SK-N-SH (cell line): ENCODE data around the gene MX2. TPM values are rescaled to one million over a fixed set of nuclear protein-coding genes. Genes with fewer than 3 reads are reported as not detected.

ENCODE experiments used
- CTCF ChIA-PET: fragments of 300-600, 350-600 bp; formaldehyde crosslinking; extraction: SDS; loops from one replicate; lab custom pipeline; 2021; lab: Yijun Ruan, JAX
- POLR2A ChIA-PET: fragments of 350-600 bp; sonication (Branson Sonifier 250); formaldehyde crosslinking; extraction: SDS; loops from one replicate; lab custom pipeline; 2020; ENCODE audit warnings: antibody characterized with exemption, inconsistent platforms; lab: Yijun Ruan, JAX
- DNase-seq: peaks from one replicate; pipeline ENCODE4 v3.0.0; 2012
- H2AFZ ChIP-seq: fragments of 200-600 bp; sonication (generic); 2 replicates; pipeline ENCODE4 v1.8.1; 2016; ENCODE audit warnings: antibody characterized with exemption, mild to moderate bottlenecking, low read depth
- H3F3A ChIP-seq: fragments of 200-600 bp; sonication (generic); replicated peaks from 2 replicates; pipeline ENCODE3; 2016; ENCODE audit warnings: antibody characterized with exemption, mild to moderate bottlenecking; ENCODE audit not compliant: insufficient read depth
- H3K27ac ChIP-seq, 2 experiments: fragments of 200-500 bp in 1 of 2; fragments of 200-600 bp in 1 of 2; sonication (Bioruptor generic) in 1 of 2; sonication (generic), shearing (Covaris generic) in 1 of 2; 2 replicates each; pipeline versions ENCODE4 v1.5.1 to v1.6.1; 2014 to 2016; ENCODE audit warnings: low read depth in 2 of 2, inconsistent platforms in 1 of 2, low read length in 1 of 2, mild to moderate bottlenecking in 1 of 2, mixed read lengths in 1 of 2
- H3K27me3 ChIP-seq: fragments of 200-600 bp; sonication (generic), shearing (Covaris generic); 2 replicates; pipeline ENCODE4 v1.6.1; 2016; ENCODE audit warnings: mixed run types; ENCODE audit not compliant: insufficient read depth
- H3K36me3 ChIP-seq, 2 experiments: fragments of 200-500 bp in 1 of 2; fragments of 200-600 bp in 1 of 2; sonication (Bioruptor generic) in 1 of 2; sonication (generic) in 1 of 2; replicated peaks in 1 of 2; 2 replicates each; pipeline versions ENCODE3 to v1.5.1; 2014 to 2016; ENCODE audit warnings: low read length in 1 of 2, mild to moderate bottlenecking in 1 of 2; ENCODE audit not compliant: insufficient read depth in 2 of 2, control insufficient read depth in 1 of 2
- H3K4me1 ChIP-seq, 2 experiments: fragments of 200-500 bp in 1 of 2; fragments of 200-600 bp in 1 of 2; sonication (Bioruptor generic) in 1 of 2; sonication (generic), shearing (Covaris generic) in 1 of 2; 2 replicates each; pipeline versions ENCODE4 v1.5.1 to v1.6.1; 2014 to 2016; ENCODE audit warnings: low read depth in 1 of 2, low read length in 1 of 2, mixed run types in 1 of 2; ENCODE audit not compliant: insufficient read depth in 2 of 2, control insufficient read depth in 1 of 2
- H3K4me2 ChIP-seq: fragments of 200-600 bp; sonication (generic), shearing (Covaris generic); 2 replicates; pipeline ENCODE4 v1.6.1; 2017; ENCODE audit warnings: mixed run types
- H3K4me3 ChIP-seq, 2 experiments: fragments of 200-500 bp in 1 of 2; fragments of 200-600 bp in 1 of 2; sonication (Bioruptor generic) in 1 of 2; sonication (generic), shearing (Covaris generic) in 1 of 2; 2 replicates each; pipeline versions ENCODE4 v1.5.1 to v1.8.1; 2014 to 2016; ENCODE audit warnings: low read depth in 2 of 2, inconsistent platforms in 1 of 2, low read length in 1 of 2, mild to moderate bottlenecking in 1 of 2, mixed read lengths in 1 of 2, moderate library complexity in 1 of 2
- H3K79me2 ChIP-seq: fragments of 200-600 bp; sonication (generic); 2 replicates; pipeline ENCODE4 v1.8.1; 2017; ENCODE audit warnings: mild to moderate bottlenecking; ENCODE audit not compliant: insufficient read depth
- H3K9ac ChIP-seq: fragments of 200-600 bp; sonication (generic); 2 replicates; pipeline ENCODE4 v1.6.1; 2017; ENCODE audit warnings: mixed run types
- H3K9me2 ChIP-seq: fragments of 200-600 bp; sonication (generic); 2 replicates; pipeline ENCODE4 v1.6.1; 2017; ENCODE audit warnings: mixed run types
- H3K9me3 ChIP-seq: fragments of 200-600 bp; sonication (generic); 2 replicates; pipeline ENCODE4 v1.6.1; 2017; ENCODE audit warnings: mixed run types, mild to moderate bottlenecking, moderate library complexity
- H4K20me1 ChIP-seq: fragments of 200-600 bp; sonication (generic); 2 replicates; pipeline ENCODE4 v1.6.1; 2017; ENCODE audit warnings: mild to moderate bottlenecking, mixed run types; ENCODE audit not compliant: insufficient read depth
- CTCF ChIP-seq: fragments of 200-600 bp; sonication (generic); IDR thresholded peaks from 2 replicates; pipeline ENCODE4 v1.6.1; 2017; ENCODE audit warnings: antibody characterized with exemption, mild to moderate bottlenecking, moderate library complexity
- ELF1 ChIP-seq: IDR thresholded peaks from 2 replicates; pipeline ENCODE4 v1.4.0; 2012
- EP300 ChIP-seq, 2 experiments: IDR thresholded peaks; 2 replicates each; pipeline versions ENCODE4 v1.4.0 to v1.6.1; 2012; ENCODE audit warnings: borderline replicate concordance in 1 of 2, low read depth in 1 of 2, low read length in 1 of 2
- EZH2phosphoT487 ChIP-seq: fragments of 200-600 bp; sonication (generic); IDR thresholded peaks from 2 replicates; pipeline ENCODE4 v1.6.1; 2017; ENCODE audit warnings: low read depth, mixed run types, mild to moderate bottlenecking, antibody characterized with exemption, moderate library complexity, borderline replicate concordance
- FOSL2 ChIP-seq: IDR thresholded peaks from 2 replicates; pipeline ENCODE4 v1.4.0; 2012; ENCODE audit warnings: low read depth, mild to moderate bottlenecking, moderate library complexity, borderline replicate concordance
- FOXM1 ChIP-seq: IDR thresholded peaks from 2 replicates; pipeline ENCODE4 v1.4.0; 2012; ENCODE audit warnings: low read depth, mild to moderate bottlenecking
- GABPA ChIP-seq: IDR thresholded peaks from 2 replicates; pipeline ENCODE4 v1.4.0; 2012; ENCODE audit warnings: low read depth, mild to moderate bottlenecking
- MEF2A ChIP-seq: IDR thresholded peaks from 2 replicates; pipeline ENCODE4 v1.4.0; 2012; ENCODE audit warnings: low read depth, borderline replicate concordance
- POLR2AphosphoS5 ChIP-seq: IDR thresholded peaks from 2 replicates; pipeline ENCODE4 v1.6.1; 2012; ENCODE audit warnings: low read depth, low read length
- RAD21 ChIP-seq: IDR thresholded peaks from 2 replicates; pipeline ENCODE4 v1.6.1; 2012; ENCODE audit warnings: mild to moderate bottlenecking, low read length
- RCOR1 ChIP-seq: fragments of 150-350 bp; IDR thresholded peaks from 2 replicates; pipeline ENCODE4 v1.6.1; 2017; ENCODE audit warnings: antibody characterized with exemption, low read length
- REST ChIP-seq: IDR thresholded peaks from 2 replicates; pipeline ENCODE4 v1.6.1; 2012; ENCODE audit warnings: mild to moderate bottlenecking, low read depth, low read length, moderate library complexity
- RXRA ChIP-seq: IDR thresholded peaks from 2 replicates; pipeline ENCODE4 v1.4.0; 2012; ENCODE audit warnings: low read depth, mild to moderate bottlenecking, borderline replicate concordance
- SIN3A ChIP-seq: IDR thresholded peaks from 2 replicates; pipeline ENCODE4 v1.6.1; 2012; ENCODE audit warnings: low read depth, mild to moderate bottlenecking, low read length, moderate library complexity, borderline replicate concordance
- SMC3 ChIP-seq: IDR thresholded peaks from 2 replicates; pipeline ENCODE4 v1.6.1; 2012; ENCODE audit warnings: low read depth, low read length, improper control_type of control experiment
- TAF1 ChIP-seq: IDR thresholded peaks from 2 replicates; pipeline ENCODE4 v1.6.1; 2012; ENCODE audit warnings: low read depth, mild to moderate bottlenecking, low read length, moderate library complexity, borderline replicate concordance
- USF1 ChIP-seq: IDR thresholded peaks from 2 replicates; pipeline ENCODE4 v1.4.0; 2012; ENCODE audit warnings: low read depth, borderline replicate concordance
- USF2 ChIP-seq: fragments of 150-350 bp; IDR thresholded peaks from 2 replicates; pipeline ENCODE4 v1.6.1; 2017; ENCODE audit warnings: antibody characterized with exemption, low read length, low read depth, borderline replicate concordance
- YY1 ChIP-seq: IDR thresholded peaks from 2 replicates; pipeline ENCODE4 v1.4.0; 2012; ENCODE audit warnings: low read depth, mild to moderate bottlenecking
- WGBS: methylation state at CpG from one replicate; pipeline ENCODE4 v1.1.6; 2017; ENCODE audit warnings: low lambda C conversion rate; 5-methylcytosine and 5-hydroxymethylcytosine counted together
- polyA plus RNA-seq, 3 experiments: library from polyadenylated mRNA; depleted of rRNA; stranded (reverse); fragments of >200 nt; gene quantifications; 2 replicates each; pipeline ENCODE4 v1.2.3, GENCODE V29; 2012

The MX2 gene
- polyA plus RNA-seq, 1 of the 3 experiments (the other 2 are of a cell fraction) = 0.08 TPM

GRCh38 chr21:41358193-41359166, 3.3 kb upstream of the MX2 start:
- 29% methylated on average over 4 of the region's 9 CpGs for WGBS
- CTCF ChIA-PET = interaction anchor here (1.4 kb wide), 1 partner anchor 14 kb away, joined by 4 read pairs; no protein-coding TSS in a partner anchor
- Histone ChIP-seq H2AFZ (no peak overlapping the region), H3K27me3 (no peaks in the 10 kb centered on the region; the same call in 1 of the 2 replicates), H3K79me2 (no peaks in the 10 kb centered on the region), H3K4me1 (no peaks in the 10 kb centered on the region), H4K20me1 (no peaks in the 10 kb centered on the region), H3K4me2 (no peak overlapping the region), H3K27ac (no peak overlapping the region), H3K9me3 (no peaks in the 10 kb centered on the region), H3F3A (no peaks in the 10 kb centered on the region), H3K9me2 (no peaks in the 10 kb centered on the region), H3K9ac (no peak overlapping the region), H3K36me3 (no peaks in the 10 kb centered on the region), H3K4me3 (no peak overlapping the region)
- DNase-seq = no peak
- POLR2A ChIA-PET = no interaction called here
- no peak for TF ChIP-seq GABPA
- no peak for TF ChIP-seq EZH2phosphoT487
- TF ChIP-seq RAD21 = no peak
- TF ChIP-seq SIN3A = no peak
- TF ChIP-seq REST = no peak
- TF ChIP-seq ELF1 = no peak
- no peak for TF ChIP-seq RCOR1
- no peak for TF ChIP-seq CTCF
- TF ChIP-seq POLR2AphosphoS5 = no peak
- TF ChIP-seq YY1 = no peak

- WGBS = 80% methylated on average over 6 of the region's 12 CpGs
- Histone ChIP-seq H3K27me3 (no peaks in the 10 kb centered on the region; the same call in 1 of the 2 replicates), H3K4me3 (no peak overlapping the region), H3K36me3 (no peaks in the 10 kb centered on the region), H3F3A (no peaks in the 10 kb centered on the region), H4K20me1 (no peaks in the 10 kb centered on the region), H3K79me2 (no peaks in the 10 kb centered on the region), H3K9ac (no peak overlapping the region), H3K9me3 (no peaks in the 10 kb centered on the region), H2AFZ (no peak overlapping the region), H3K9me2 (no peaks in the 10 kb centered on the region), H3K4me1 (no peaks in the 10 kb centered on the region), H3K27ac (no peak overlapping the region), H3K4me2 (no peak overlapping the region)
- POLR2A ChIA-PET = no interaction called here
- CTCF ChIA-PET = interaction anchor here (1.4 kb wide), 1 partner anchor 13 kb away, joined by 4 read pairs; no protein-coding TSS in a partner anchor
- DNase-seq = no peak
- TF ChIP-seq RAD21 (no peak), USF2 (no peak), FOXM1 (no peak), EP300 (IDR thresholded peaks at IDR 0.05; ENCODE audit: borderline replicate concordance in 1 of 2, low read depth in 1 of 2, low read length in 1 of 2) (no peak), RXRA (no peak), TAF1 (no peak), ELF1 (no peak), USF1 (no peak), SMC3 (no peak), FOSL2 (no peak), MEF2A (no peak), POLR2AphosphoS5 (no peak)
These were observed 2.5 kb upstream of the MX2 start for GRCh38 chr21:41359286-41359685.
